HepG2 (cell line): Measurements from ENCODE around the gene ERBB4. TPM values are rescaled to one million over a fixed set of nuclear protein-coding genes. Genes with fewer than 3 reads are reported as not detected.

Source experiments
- ATAC-seq: fragments of 200-7000 bp; cut with Tn5 transposase; 3 replicates; pipeline ENCODE4 v1.9.1; 2020; ENCODE audit warnings: mild to moderate bottlenecking, moderate library complexity
- BruUV-seq: library from RNA; stranded (reverse); fragments of 400-500 nt; replicated peaks from 2 replicates; lab custom pipeline; 2021; lab: Mats Ljungman, UMichigan
- CTCF ChIA-PET: fragments of 300-600 bp; formaldehyde crosslinking; extraction: SDS; loops from one replicate; lab custom pipeline; 2021; ENCODE audit warnings: low total read pairs, inconsistent platforms, low intra/inter-chr PET ratio; lab: Yijun Ruan, JAX
- POLR2A ChIA-PET: fragments of 350-600 bp; sonication (Branson Sonifier 250); formaldehyde crosslinking; loops from one replicate; lab custom pipeline; 2020; ENCODE audit warnings: antibody characterized with exemption, inconsistent platforms; lab: Yijun Ruan, JAX
- DNase-seq: peaks from one replicate; pipeline ENCODE4 v3.0.0-alpha.2; 2015; ENCODE audit warnings: low spot score
- FAIRE-seq: peaks from 3 replicates; lab custom pipeline; 2011; peaks lifted over from hg19 to GRCh38; lab: Jason Lieb, UNC
- H2AFZ ChIP-seq: one replicate; pipeline ENCODE4 v1.6.1; 2011; ENCODE audit warnings: low read length, inconsistent platforms
- H3K27ac ChIP-seq: fragments of 300-600 bp; 3 replicates; pipeline ENCODE4 v1.8.0; 2011; ENCODE audit warnings: mixed run types, mild to moderate bottlenecking, mixed read lengths, low read length, inconsistent platforms; ENCODE audit not compliant: insufficient read depth; ENCODE audit errors: extremely low read length
- H3K27me3 ChIP-seq, 2 experiments: fragments of 200-600 bp in 1 of 2; 2 replicates in 1 of 2; 3 replicates in 1 of 2; pipeline versions ENCODE4 v1.6.0 to v1.8.0; 2011; ENCODE audit warnings: low read length in 2 of 2, mild to moderate bottlenecking in 2 of 2, moderate library complexity in 2 of 2, inconsistent platforms in 1 of 2; ENCODE audit not compliant: insufficient read depth in 2 of 2, control insufficient read depth in 1 of 2
- H3K36me3 ChIP-seq, 2 experiments: fragments of 200-600 bp in 1 of 2; replicated peaks in 1 of 2; 2 replicates in 1 of 2; 3 replicates in 1 of 2; pipeline versions ENCODE4 v1.5.1 to v1.8.0; 2011; ENCODE audit warnings: low read length in 2 of 2, inconsistent platforms in 1 of 2; ENCODE audit not compliant: insufficient read depth in 2 of 2, control insufficient read depth in 1 of 2
- H3K4me1 ChIP-seq: 2 replicates; pipeline ENCODE4 v1.5.1; 2012; ENCODE audit warnings: low read length, inconsistent platforms; ENCODE audit not compliant: insufficient read depth
- H3K4me2 ChIP-seq: 2 replicates; pipeline ENCODE4 v1.6.0; 2011; ENCODE audit warnings: low read depth, low read length, inconsistent platforms
- H3K4me3 ChIP-seq, 3 experiments: fragments of 200-600 bp in 1 of 3; sonication (generic), shearing (Covaris generic) in 1 of 3; replicated peaks in 1 of 3; 2 replicates each; pipeline ENCODE4 v1.5.1; 2011 to 2016; ENCODE audit warnings: low read length in 3 of 3, inconsistent platforms in 2 of 3, low read depth in 2 of 3, mild to moderate bottlenecking in 2 of 3, control low read depth in 1 of 3, mixed read lengths in 1 of 3; ENCODE audit not compliant: insufficient read depth in 1 of 3
- H3K79me2 ChIP-seq: one replicate; pipeline ENCODE4 v1.6.1; 2011; ENCODE audit warnings: low read length, inconsistent platforms; ENCODE audit not compliant: insufficient read depth
- H3K9ac ChIP-seq: 2 replicates; pipeline ENCODE4 v1.6.0; 2011; ENCODE audit warnings: mild to moderate bottlenecking, low read depth, low read length, inconsistent platforms; ENCODE audit not compliant: insufficient read depth
- H3K9me3 ChIP-seq: 2 replicates; pipeline ENCODE4 v1.5.1; 2012; ENCODE audit warnings: mild to moderate bottlenecking, low read length
- H4K20me1 ChIP-seq: 2 replicates; pipeline ENCODE4 v1.6.0; 2011; ENCODE audit warnings: inconsistent platforms, mild to moderate bottlenecking, low read length, moderate library complexity; ENCODE audit not compliant: insufficient read depth
- CHD2 ChIP-seq: IDR thresholded peaks from 2 replicates; pipeline ENCODE4 v1.6.1; 2011; ENCODE audit warnings: low read depth, low read length, improper control_type of control experiment
- GLMP ChIP-seq: sonication (generic); formaldehyde crosslinking; IDR thresholded peaks from 2 replicates; pipeline ENCODE4 v1.9.0; 2021; ENCODE audit warnings: missing genetic modification reagents, mild to moderate bottlenecking, borderline replicate concordance
- GPN1 ChIP-seq: sonication (generic); formaldehyde crosslinking; IDR thresholded peaks from 2 replicates; pipeline ENCODE4 v1.5.1; 2020; ENCODE audit warnings: missing genetic modification reagents, borderline replicate concordance
- HNRNPH1 ChIP-seq: fragments of 200-400 bp; formaldehyde crosslinking; optimal IDR thresholded peaks from 2 replicates; pipeline ENCODE3; 2017; ENCODE audit warnings: mild to moderate bottlenecking, low read depth, low read length
- RBFOX2 ChIP-seq: fragments of 200-400 bp; formaldehyde crosslinking; IDR thresholded peaks from 2 replicates; pipeline ENCODE4 v1.6.1; 2017; ENCODE audit warnings: low read depth, mild to moderate bottlenecking, low read length
- ZFP91 ChIP-seq: sonication (generic); formaldehyde crosslinking; IDR thresholded peaks from 2 replicates; pipeline ENCODE4 v1.9.0; 2022; ENCODE audit warnings: missing genetic modification reagents, mild to moderate bottlenecking, borderline replicate concordance
- ZNF276 ChIP-seq: sonication (generic); formaldehyde crosslinking; IDR thresholded peaks from 2 replicates; pipeline ENCODE4 v1.4.0; 2020; ENCODE audit warnings: mild to moderate bottlenecking, low read depth, missing genetic modification reagents
- ZNF44 ChIP-seq: sonication (generic); formaldehyde crosslinking; IDR thresholded peaks from 2 replicates; pipeline ENCODE4 v1.5.1; 2020; ENCODE audit warnings: mild to moderate bottlenecking, missing genetic modification reagents
- ZNF563 ChIP-seq: sonication (generic); formaldehyde crosslinking; IDR thresholded peaks from 2 replicates; pipeline ENCODE4 v1.8.0; 2022; ENCODE audit warnings: mild to moderate bottlenecking, moderate library complexity, missing genetic modification reagents
- ZNF891 ChIP-seq: sonication (generic); formaldehyde crosslinking; IDR thresholded peaks from 2 replicates; pipeline ENCODE4 v1.5.0; 2020; ENCODE audit warnings: mild to moderate bottlenecking, missing genetic modification reagents
- WGBS: methylation state at CpG from one replicate; pipeline ENCODE4 v1.1.6; 2017; ENCODE audit warnings: low lambda C conversion rate; 5-methylcytosine and 5-hydroxymethylcytosine counted together
- in situ Hi-C: cut with HindIII; loops from 2 replicates; pipeline ENCODE4 v1.10.0; 2017; ENCODE audit warnings: low pct_unique_long_range_greater_than_20kb; ENCODE audit not compliant: extremely low pct_ligation_motif_present
- intact Hi-C: fragments of 100-400 bp; cut with micrococcal nuclease; formaldehyde crosslinking; loops from one replicate; pipeline ENCODE4 v1.10.0; 2022; ENCODE audit not compliant: unreplicated experiment
- polyA plus RNA-seq, 8 experiments: library from polyadenylated mRNA; depleted of rRNA in 3 of 8; stranded (reverse) in 7 of 8; unstranded in 1 of 8; fragments of >200 nt; fragmentation: Illumina TruSeq in 4 of 8; extraction: Trizol in 4 of 8; gene quantifications; 2 replicates each; pipeline versions ENCODE4 v1.2.1 to v1.2.3, GENCODE V29; 2011 to 2016; ENCODE audit warnings: low read depth in 4 of 8, missing spikeins in 1 of 8, mixed read lengths in 1 of 8; ENCODE audit not compliant: insufficient read depth in 1 of 8
- total RNA-seq, 5 experiments: library from RNA; depleted of rRNA; stranded (reverse); fragments of >200 nt; fragmentation: Illumina TruSeq; extraction: Trizol; gene quantifications; 2 replicates each; pipeline ENCODE4 v1.2.3, GENCODE V29; 2016; ENCODE audit warnings: low read depth in 1 of 5

ERBB4 gene
- total and polyA plus RNA-seq, 2 of the 13 experiments (the other 11 are each of a cell fraction or from before 2014, with no cell fraction given): not detected

- TF ChIP-seq ZNF276 (CRISPR knock-in tag) (no peak), RBFOX2 (no peak), GLMP (no peak), ZNF891 (no peak)
These were observed 1044.1 kb downstream of the ERBB4 start (continued) for GRCh38 chr2:211494536-211494935.

GRCh38 chr2:211494085-211494484 lies 1044.5 kb downstream of the ERBB4 start:
- BruUV-seq: no TSS peak
- ATAC-seq (no peak), FAIRE-seq (no peak), DNase-seq (no peak)
- Histone ChIP-seq H3K4me3 (no peak overlapping the region), H3K4me2 (no peak overlapping the region), H3K27ac (no peak overlapping the region), H3K4me1 (no peaks in the 10 kb centered on the region), H4K20me1 (no peaks in the 10 kb centered on the region), H3K79me2 (no peaks in the 10 kb centered on the region), H3K9me3 (no peaks in the 10 kb centered on the region), H3K9ac (no peak overlapping the region), H3K36me3 (no peaks in the 10 kb centered on the region), H3K27me3 (no peaks in the 10 kb centered on the region), H2AFZ (no peak overlapping the region)
- no peak for TF ChIP-seq HNRNPH1
- no peak for TF ChIP-seq ZFP91 (CRISPR knock-in tag)
- TF ChIP-seq GPN1 (CRISPR knock-in tag): no peak
- TF ChIP-seq ZNF44 (CRISPR knock-in tag): no peak
- no peak for TF ChIP-seq CHD2
- TF ChIP-seq ZNF563: no peak
- CTCF ChIA-PET: no interaction called here
- in situ Hi-C loops (no loop called here), intact Hi-C loops (no loop called here)
- 45% methylated on average over 8 of the region's 8 CpGs for WGBS
- POLR2A ChIA-PET: no interaction called here
